SU-DHL-6 (cell line): Measurements from ENCODE around the gene RSPH9.

ENCODE experiments used
- CTCF ChIP-seq: fragments of 200-600 bp; sonication (generic); IDR thresholded peaks from one replicate; pipeline ENCODE4 v1.5.1; 2017; ENCODE audit warnings: antibody characterized with exemption, mild to moderate bottlenecking, low read length, moderate library complexity; ENCODE audit not compliant: insufficient read depth, poor library complexity, severe bottlenecking
- EZH2phosphoT487 ChIP-seq: fragments of 200-600 bp; sonication (generic), shearing (Covaris generic); conservative IDR thresholded peaks from 2 replicates; pipeline ENCODE4 v1.6.1; 2018; ENCODE audit warnings: mild to moderate bottlenecking, antibody characterized with exemption, low read length, moderate library complexity, mixed read lengths

DNA sequence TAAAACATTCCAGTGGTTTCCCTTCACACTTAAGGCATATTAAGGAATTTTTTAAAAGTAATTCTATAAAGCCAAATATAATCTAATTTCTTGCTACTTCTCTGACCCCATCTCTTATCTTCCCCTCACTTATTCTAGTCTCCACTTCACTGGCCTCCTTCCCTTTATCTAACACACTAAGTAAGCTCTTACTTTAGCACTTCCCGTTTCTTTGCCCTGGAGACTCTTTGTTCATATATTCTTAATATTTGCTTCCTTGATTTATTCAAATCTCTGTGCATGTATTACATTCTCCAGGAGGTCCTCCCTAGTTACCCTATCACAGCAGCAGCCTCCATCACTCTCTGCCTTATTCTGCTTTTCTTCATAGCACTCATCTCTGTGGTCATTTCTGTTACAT is 36.0 kb upstream of the RSPH9 start:
- TF ChIP-seq CTCF (no peak), EZH2phosphoT487 (no peak)
